ENCODE measurements around the gene UNC119. TPM values are rescaled to one million over a fixed set of nuclear protein-coding genes. Genes with fewer than 3 reads are reported as not detected.
A peak's percentile ranks its signal among the peaks of the same experiment; 100 is the strongest.

UNC119 gene
- total and polyA plus RNA-seq, 2 of the 13 experiments (the other 11 are each of a cell fraction or from before 2014, with no cell fraction given), result 10.4 to 63.1 TPM

- intact Hi-C loops (cut with micrococcal nuclease; ENCODE audit: unreplicated experiment), result no loop called here
- peak; percentile 81 for FAIRE-seq
- peak; percentile 96 for ATAC-seq
- TF ChIP-seq ZNF574 (CRISPR knock-in tag; IDR thresholded peaks at IDR 0.05), result peak; percentile 66
- no peak; the same call in 1 of the 2 replicates for TF ChIP-seq ZNF749 (CRISPR knock-in tag; IDR thresholded peaks at IDR 0.05; ENCODE audit: borderline replicate concordance)
- TF ChIP-seq ARID5B (CRISPR knock-in tag; IDR thresholded peaks at IDR 0.05), result peak; percentile 24; the same call in 1 of the 2 replicates
- 0 out of 2 replicates have a peak, but pooled peaks have one; percentile 8 for TF ChIP-seq ZNF547 (CRISPR knock-in tag; IDR thresholded peaks at IDR 0.05)
- TF ChIP-seq ELF1 (CRISPR knock-in tag; IDR thresholded peaks at IDR 0.05), result peak; percentile 65; the same call in 1 of the 2 replicates
- TF ChIP-seq PCBP1 (IDR thresholded peaks at IDR 0.05; ENCODE audit: borderline replicate concordance, low read depth, low read length), result 0 out of 2 replicates have a peak, but pooled peaks have one; percentile 14
- TF ChIP-seq HOXA5 (CRISPR knock-in tag; IDR thresholded peaks at IDR 0.05), result no peak
- TF ChIP-seq ZNF747 (CRISPR knock-in tag; IDR thresholded peaks at IDR 0.05; ENCODE audit: borderline replicate concordance), result peak; percentile 26; the same call in 1 of the 2 replicates
- TF ChIP-seq KDM5A (IDR thresholded peaks at IDR 0.05; ENCODE audit: borderline replicate concordance, low read length), result peak; percentile 58; the same call in 1 of the 2 replicates
- TF ChIP-seq NR2C2 (CRISPR knock-in tag; IDR thresholded peaks at IDR 0.05; ENCODE audit: borderline replicate concordance), result peak; percentile 38; the same call in 1 of the 2 replicates
- no peak for TF ChIP-seq NR2F6 (IDR thresholded peaks at IDR 0.05)
- 0 out of 2 replicates have a peak, but pooled peaks have one; percentile 37 for TF ChIP-seq NR2F6 (CRISPR knock-in tag; IDR thresholded peaks at IDR 0.05)
- peak; percentile 8; the same call in 1 of the 2 replicates for TF ChIP-seq RXRB (CRISPR knock-in tag; IDR thresholded peaks at IDR 0.05; ENCODE audit: borderline replicate concordance)
- TF ChIP-seq HNRNPK (IDR thresholded peaks at IDR 0.05; ENCODE audit: low read depth, low read length, poor library complexity, severe bottlenecking), result peak; percentile 78
- TF ChIP-seq, protein P1, sequence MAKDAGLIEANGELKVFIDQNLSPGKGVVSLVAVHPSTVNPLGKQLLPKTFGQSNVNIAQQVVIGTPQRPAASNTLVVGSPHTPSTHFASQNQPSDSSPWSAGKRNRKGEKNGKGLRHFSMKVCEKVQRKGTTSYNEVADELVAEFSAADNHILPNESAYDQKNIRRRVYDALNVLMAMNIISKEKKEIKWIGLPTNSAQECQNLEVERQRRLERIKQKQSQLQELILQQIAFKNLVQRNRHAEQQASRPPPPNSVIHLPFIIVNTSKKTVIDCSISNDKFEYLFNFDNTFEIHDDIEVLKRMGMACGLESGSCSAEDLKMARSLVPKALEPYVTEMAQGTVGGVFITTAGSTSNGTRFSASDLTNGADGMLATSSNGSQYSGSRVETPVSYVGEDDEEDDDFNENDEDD (CRISPR knock-in tag; IDR thresholded peaks at IDR 0.05; ENCODE audit: borderline replicate concordance), result peak; percentile 17; the same call in 1 of the 2 replicates
These were observed 19.1 kb upstream of the UNC119 start, which contains the start of gene PIGS for GRCh38 chr17:28571361-28572122. Gene PIGS, minus strand, starts transcription at chr17:28571524. Its CDS starts 28 bp downstream, at chr17:28571496.

More at GRCh38 chr17:28571361-28572122, 19.1 kb upstream of the UNC119 start, which contains the start of gene PIGS:
- Histone ChIP-seq H3K27me3 (ENCODE audit: control insufficient read depth in 1 of 2, insufficient read depth in 2 of 2, low read length in 2 of 2) (no peaks in the 10 kb centered on the region), H3K4me3 (replicated peaks in 1 of 3; ENCODE audit: insufficient read depth in 1 of 3, low read depth in 2 of 3, low read length in 3 of 3) (peak within 1 kb of the TSS; percentile 85 to 95 (median 92)), H3K9me3 (ENCODE audit: low read length) (no peaks in the 10 kb centered on the region), H3K4me1 (ENCODE audit: insufficient read depth, low read length) (peaks cover 54% of the 10 kb centered on the region), H2AFZ (ENCODE audit: low read length) (peak within 1 kb of the TSS; percentile 32), H3K27ac (ENCODE audit: extremely low read length, insufficient read depth, low read length) (peak within 1 kb of the TSS; percentile 67), H3K36me3 (replicated peaks in 1 of 2; ENCODE audit: control insufficient read depth in 1 of 2, insufficient read depth in 2 of 2, low read length in 2 of 2) (peaks cover 0 to 11% of the 10 kb centered on the region in 2 experiments; a peak in 4 of 5 replicates), H3K9ac (ENCODE audit: insufficient read depth, low read depth, low read length) (peak within 1 kb of the TSS; percentile 72), H3K79me2 (ENCODE audit: insufficient read depth, low read length) (peaks cover 18% of the 10 kb centered on the region), H3K4me2 (ENCODE audit: low read depth, low read length) (peak within 1 kb of the TSS; percentile 94), H4K20me1 (ENCODE audit: insufficient read depth, low read length) (no peaks in the 10 kb centered on the region)
- in situ Hi-C loops (cut with HindIII; ENCODE audit: extremely low pct_ligation_motif_present, low pct_unique_long_range_greater_than_20kb), result loop anchor here (5.0 kb wide), 1 partner anchor 51 kb away; no protein-coding TSS in a partner anchor
- TSS peak; percentile 46 for BruUV-seq (replicated peaks)
- WGBS (ENCODE audit: low lambda C conversion rate), result 2% methylated on average over 10 of the region's 49 CpGs
- ChIA-PET CTCF (ENCODE audit: low intra/inter-chr PET ratio, low total read pairs) (no interaction called here), POLR2A (interaction anchor here (0.7 to 1.9 kb wide), 13 partner anchors 9 to 165 kb away, joined by 3 to 9 read pairs (median 3); partner anchors contain the start of genes BLTP2, RPL23A, SLC46A1 and UNC119)
- DNase-seq (ENCODE audit: low spot score), result peak; percentile 87
